Measurements from ENCODE around the gene SHB.

DNA sequence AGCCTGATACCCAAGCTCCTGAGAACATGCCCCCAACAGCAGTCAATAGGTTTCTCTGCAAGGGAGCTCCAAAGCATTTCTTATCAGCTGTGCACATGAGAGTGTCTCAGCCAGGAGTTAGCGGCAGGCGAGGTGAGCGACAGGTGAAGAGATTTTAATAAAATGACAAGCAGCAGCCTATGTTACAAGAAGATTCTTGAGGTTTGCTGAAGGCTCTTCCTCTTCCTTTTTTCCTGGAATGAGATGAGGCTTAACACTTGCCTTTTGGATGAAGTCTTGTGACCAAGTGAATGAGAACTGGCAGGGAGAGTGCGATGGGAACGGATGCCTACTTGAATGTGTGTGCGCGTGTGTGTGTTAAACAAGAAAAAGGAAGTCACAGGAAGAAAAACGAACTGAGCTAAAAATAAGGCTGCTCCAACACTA is 76.1 kb downstream of the SHB start:
- TF ChIP-seq POLR2A (IDR thresholded peaks at IDR 0.05): no peak
- TF ChIP-seq, protein P1, sequence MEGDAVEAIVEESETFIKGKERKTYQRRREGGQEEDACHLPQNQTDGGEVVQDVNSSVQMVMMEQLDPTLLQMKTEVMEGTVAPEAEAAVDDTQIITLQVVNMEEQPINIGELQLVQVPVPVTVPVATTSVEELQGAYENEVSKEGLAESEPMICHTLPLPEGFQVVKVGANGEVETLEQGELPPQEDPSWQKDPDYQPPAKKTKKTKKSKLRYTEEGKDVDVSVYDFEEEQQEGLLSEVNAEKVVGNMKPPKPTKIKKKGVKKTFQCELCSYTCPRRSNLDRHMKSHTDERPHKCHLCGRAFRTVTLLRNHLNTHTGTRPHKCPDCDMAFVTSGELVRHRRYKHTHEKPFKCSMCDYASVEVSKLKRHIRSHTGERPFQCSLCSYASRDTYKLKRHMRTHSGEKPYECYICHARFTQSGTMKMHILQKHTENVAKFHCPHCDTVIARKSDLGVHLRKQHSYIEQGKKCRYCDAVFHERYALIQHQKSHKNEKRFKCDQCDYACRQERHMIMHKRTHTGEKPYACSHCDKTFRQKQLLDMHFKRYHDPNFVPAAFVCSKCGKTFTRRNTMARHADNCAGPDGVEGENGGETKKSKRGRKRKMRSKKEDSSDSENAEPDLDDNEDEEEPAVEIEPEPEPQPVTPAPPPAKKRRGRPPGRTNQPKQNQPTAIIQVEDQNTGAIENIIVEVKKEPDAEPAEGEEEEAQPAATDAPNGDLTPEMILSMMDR (IDR thresholded peaks at IDR 0.05): no peak
